Urinary bladder (tissue), 4 donors: ENCODE data around the gene TCF20. TPM values are rescaled to one million over a fixed set of nuclear protein-coding genes. Genes with fewer than 3 reads are reported as not detected.

Experiments used
- DNase-seq: peaks from one replicate; pipeline ENCODE4 v3.0.0-alpha.2; 2015; ENCODE audit errors: extremely low spot score
- H3K27ac ChIP-seq: one replicate; pipeline ENCODE4 v1.5.1; 2013; ENCODE audit warnings: low read depth, mild to moderate bottlenecking, moderate library complexity
- H3K36me3 ChIP-seq: one replicate; pipeline ENCODE4 v1.6.1; 2013; ENCODE audit warnings: mild to moderate bottlenecking, moderate library complexity; ENCODE audit not compliant: insufficient read depth
- H3K4me1 ChIP-seq: one replicate; pipeline ENCODE4 v1.6.1; 2013; ENCODE audit warnings: mild to moderate bottlenecking, moderate library complexity; ENCODE audit not compliant: insufficient read depth
- H3K4me3 ChIP-seq: one replicate; pipeline ENCODE4 v1.5.1; 2013; ENCODE audit warnings: low read depth, low read length
- WGBS: extraction: QIAGEN DNeasy Blood & Tissue Kit; methylation state at CpG from one replicate; pipeline ENCODE4 v1.1.7; 2013; 5-methylcytosine and 5-hydroxymethylcytosine counted together
- polyA plus RNA-seq: library from polyadenylated mRNA; stranded (reverse); fragments of 200-250 nt; gene quantifications from one replicate; pipeline ENCODE4 v1.2.3, GENCODE V29; 2013
- total RNA-seq: library from RNA; depleted of rRNA; stranded (reverse); fragments of >200 nt; gene quantifications from one replicate; pipeline ENCODE4 v1.2.3, GENCODE V29; 2014
- donor health status: healthy with polysubstance abuse.
- donor health status: healthy.

The TCF20 gene
- total and polyA plus RNA-seq, 2 donors = 14.0 to 19.5 TPM

DNA sequence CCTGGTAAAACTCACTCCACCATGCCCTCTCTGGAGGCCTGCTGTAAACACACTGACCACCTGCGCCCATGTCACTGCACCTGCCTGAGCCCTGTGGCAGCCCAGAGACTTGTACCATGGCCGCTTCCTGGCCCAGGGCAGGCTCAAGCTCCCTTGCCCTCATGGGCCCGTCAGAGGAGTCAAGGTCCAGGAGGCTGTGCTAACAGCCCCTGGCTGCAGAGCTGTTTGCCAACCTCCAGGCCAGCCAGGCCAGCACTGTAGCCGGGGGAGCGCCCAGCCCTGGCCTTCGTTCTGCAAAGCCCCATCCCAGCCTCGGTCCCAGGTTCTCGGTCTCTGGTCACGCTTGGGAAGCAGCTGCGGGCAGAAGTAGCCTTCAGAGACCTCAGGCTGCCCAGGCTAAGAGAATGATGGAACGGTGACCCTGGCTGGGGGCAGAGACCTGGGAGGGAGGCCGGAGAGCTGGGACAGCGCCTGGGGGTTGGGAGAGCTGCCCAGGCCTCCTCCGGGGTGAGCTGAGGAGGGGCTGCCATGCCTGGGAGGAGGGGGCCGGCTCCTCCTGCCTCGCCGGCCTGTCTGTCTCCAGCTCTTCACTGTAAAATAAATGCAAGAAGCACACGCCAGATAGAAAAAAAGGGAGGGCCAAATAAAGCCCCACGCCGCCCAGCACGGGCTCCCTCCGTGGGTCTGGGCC, 11.9 kb upstream of the TCF20 start:
- no peak overlapping the region for H3K27ac ChIP-seq
- no peak overlapping the region for H3K4me3 ChIP-seq

DNA sequence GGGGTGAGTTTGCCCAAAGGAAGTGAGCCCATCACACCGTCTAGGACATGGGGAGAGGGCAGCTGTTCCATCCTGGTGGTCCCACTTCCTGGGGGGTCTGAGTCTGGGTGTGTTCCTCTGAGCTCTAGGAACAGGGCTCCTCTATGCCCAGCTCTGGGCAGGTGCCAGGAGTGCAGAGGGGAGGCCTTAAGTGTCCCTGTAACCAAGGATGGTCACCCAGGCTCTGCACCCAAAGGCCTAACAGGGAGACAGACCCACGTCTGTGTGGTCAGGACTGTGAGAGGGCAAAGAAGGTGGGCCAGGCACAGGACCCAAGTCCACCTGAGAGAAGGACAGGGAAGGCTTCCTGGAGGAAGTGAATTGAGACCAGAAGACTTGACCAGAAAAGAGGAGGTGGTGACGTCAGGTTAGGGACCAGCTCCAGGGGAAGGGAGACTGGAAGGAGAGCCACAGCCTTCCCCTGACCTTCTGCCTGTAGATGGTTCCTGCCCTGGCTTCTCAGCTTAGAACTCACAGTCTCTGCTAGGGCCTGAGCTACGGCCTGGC, 11.3 kb upstream of the TCF20 start:
- no peaks in the 10 kb centered on the region for H3K36me3 ChIP-seq
- no peak for DNase-seq
- no peak overlapping the region for H3K4me3 ChIP-seq
- WGBS = 89% methylated on average over 4 of the region's 4 CpGs
- H3K4me1 ChIP-seq = no peaks in the 10 kb centered on the region
- no peak overlapping the region for H3K27ac ChIP-seq

More for the DNA sequence above, 11.9 kb upstream of the TCF20 start:
- Histone ChIP-seq H3K36me3 (no peaks in the 10 kb centered on the region), H3K4me1 (no peaks in the 10 kb centered on the region)
- no peak for DNase-seq
- 75% methylated on average over 22 of the region's 22 CpGs for WGBS

GRCh38 chr22:42281284-42281683, 10.8 kb upstream of the TCF20 start:
- DNase-seq = no peak
- 94% methylated on average over 10 of the region's 10 CpGs for WGBS
- Histone ChIP-seq H3K4me3 (no peak overlapping the region), H3K27ac (no peak overlapping the region), H3K36me3 (no peaks in the 10 kb centered on the region), H3K4me1 (no peaks in the 10 kb centered on the region)

- Histone ChIP-seq H3K4me1 (no peaks in the 10 kb centered on the region), H3K27ac (no peak overlapping the region), H3K36me3 (no peaks in the 10 kb centered on the region), H3K4me3 (no peak overlapping the region)
- DNase-seq = no peak
- 78% methylated on average over 5 of the region's 5 CpGs for WGBS
These were observed 10.4 kb upstream of the TCF20 start for GRCh38 chr22:42280836-42281235.

GRCh38 chr22:42280140-42280539, 9.7 kb upstream of the TCF20 start:
- Histone ChIP-seq H3K4me1 (no peaks in the 10 kb centered on the region), H3K36me3 (no peaks in the 10 kb centered on the region), H3K4me3 (no peak overlapping the region), H3K27ac (no peak overlapping the region)
- DNase-seq = no peak
- WGBS = 93% methylated on average over 9 of the region's 9 CpGs

- Histone ChIP-seq H3K4me3 (no peak overlapping the region), H3K27ac (no peak overlapping the region), H3K4me1 (no peaks in the 10 kb centered on the region), H3K36me3 (no peaks in the 10 kb centered on the region)
- 86% methylated on average over 13 of the region's 13 CpGs for WGBS
- DNase-seq = no peak
These were observed 9.1 kb upstream of the TCF20 start for GRCh38 chr22:42279425-42280020.

DNA sequence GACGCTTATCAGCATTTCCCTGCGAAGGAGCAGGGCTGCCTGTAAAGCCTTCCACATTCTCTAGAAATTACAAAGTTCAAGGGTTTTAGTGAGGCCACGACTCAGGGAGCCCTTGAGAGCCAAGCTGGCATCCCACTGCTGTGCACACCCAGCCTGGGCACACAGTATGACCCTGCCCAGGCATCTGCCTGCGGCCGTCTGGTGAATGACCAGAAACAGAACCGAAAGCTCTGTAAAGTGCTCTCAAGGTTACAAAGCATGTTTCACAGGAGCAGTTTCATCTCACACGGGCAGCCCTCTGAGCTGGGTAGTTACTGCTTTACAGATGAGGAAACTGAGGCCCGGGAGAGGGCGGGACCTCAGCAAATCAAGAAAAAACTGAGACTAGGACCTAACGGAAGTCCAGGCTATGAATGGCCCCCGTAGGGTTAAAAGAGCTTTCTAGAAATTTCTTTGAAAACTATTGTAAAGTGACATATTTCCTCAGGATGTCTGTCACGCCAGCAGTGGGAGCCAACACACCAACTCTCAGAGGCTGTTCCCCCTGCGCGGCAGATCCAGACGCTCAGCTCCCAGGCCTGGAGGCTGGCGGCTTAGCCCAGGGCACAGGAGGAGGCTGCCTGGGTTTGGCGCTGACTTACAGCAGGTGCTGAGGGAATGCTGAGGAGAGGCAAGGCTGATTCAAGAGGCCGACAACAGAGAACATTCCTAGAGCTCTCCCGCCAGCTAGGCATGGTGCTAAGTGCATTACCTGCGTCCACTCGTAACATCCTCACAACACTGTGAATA, 7.7 kb upstream of the TCF20 start:
- H3K4me3 ChIP-seq = no peak overlapping the region
- H3K4me1 ChIP-seq = no peaks in the 10 kb centered on the region
- DNase-seq = no peak
- no peaks in the 10 kb centered on the region for H3K36me3 ChIP-seq
- WGBS = 78% methylated on average over 21 of the region's 21 CpGs
- H3K27ac ChIP-seq = no peak overlapping the region

- Histone ChIP-seq H3K36me3 (no peaks in the 10 kb centered on the region), H3K27ac (no peak overlapping the region), H3K4me1 (no peaks in the 10 kb centered on the region), H3K4me3 (no peak overlapping the region)
- WGBS = 96% methylated on average over 4 of the region's 4 CpGs
- DNase-seq = no peak
These were observed 6.8 kb upstream of the TCF20 start for GRCh38 chr22:42277232-42277753.

DNA sequence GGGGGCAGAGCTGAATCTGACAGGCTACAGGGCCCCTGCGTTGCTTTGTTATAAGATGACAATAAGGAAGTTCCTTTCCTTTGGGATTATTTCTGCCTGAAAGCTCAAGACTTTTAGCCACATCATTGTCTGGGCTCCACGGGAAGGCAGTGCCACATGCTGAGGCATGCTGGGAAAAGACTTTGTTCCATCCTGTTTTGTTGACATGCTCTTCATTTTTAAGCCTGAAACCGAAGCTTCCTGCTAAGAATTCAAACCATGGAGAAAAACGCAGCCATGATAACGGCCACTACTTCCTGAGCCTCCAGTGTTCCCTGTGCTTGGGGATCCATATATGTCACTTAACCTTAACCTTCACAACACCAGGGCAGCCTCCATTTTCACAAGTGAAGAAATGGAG, 5.5 kb upstream of the TCF20 start:
- DNase-seq = no peak
- WGBS = 51% methylated on average over 5 of the region's 5 CpGs
- Histone ChIP-seq H3K4me3 (no peak overlapping the region), H3K27ac (no peak overlapping the region), H3K4me1 (no peaks in the 10 kb centered on the region), H3K36me3 (no peaks in the 10 kb centered on the region)

- Histone ChIP-seq H3K36me3 (no peaks in the 10 kb centered on the region), H3K4me1 (peaks cover 2% of the 10 kb centered on the region), H3K4me3 (no peak overlapping the region), H3K27ac (no peak overlapping the region)
- DNase-seq = no peak
- 94% methylated on average over 13 of the region's 13 CpGs for WGBS
These were observed 4.7 kb upstream of the TCF20 start for GRCh38 chr22:42275176-42275575.

DNA sequence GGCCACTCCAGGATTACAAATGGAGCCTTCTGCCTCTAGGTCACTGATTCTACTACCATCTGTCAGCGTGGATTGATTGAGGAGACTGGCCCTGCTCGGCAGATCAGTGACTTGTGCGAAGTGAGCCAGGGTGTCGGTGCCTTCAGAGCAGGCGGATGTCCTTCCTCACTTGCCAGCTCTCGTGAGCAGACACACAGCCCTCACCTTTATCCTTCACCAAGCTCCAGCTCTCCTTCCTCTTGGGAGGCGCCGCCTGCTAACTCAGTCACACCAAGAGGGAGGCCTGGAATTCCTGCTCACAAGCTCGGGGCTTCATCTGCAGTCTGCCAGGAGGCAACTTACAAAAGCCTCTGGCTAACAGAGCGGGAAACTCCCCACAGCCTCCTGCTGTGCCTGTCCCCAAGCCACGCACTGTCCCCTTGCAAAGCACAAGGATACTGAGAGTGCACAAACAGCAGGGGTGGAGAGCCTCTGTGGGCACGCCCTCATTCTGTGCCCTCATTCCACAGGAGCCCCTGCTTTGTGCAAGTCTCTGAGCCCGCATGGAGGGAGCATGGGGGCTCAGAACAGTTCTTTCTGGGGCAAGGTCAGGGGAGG, 3.5 kb upstream of the TCF20 start:
- Histone ChIP-seq H3K27ac (no peak overlapping the region), H3K4me1 (peaks cover 2% of the 10 kb centered on the region), H3K36me3 (no peaks in the 10 kb centered on the region), H3K4me3 (no peak overlapping the region)
- 83% methylated on average over 13 of the region's 13 CpGs for WGBS
- no peak for DNase-seq

DNA sequence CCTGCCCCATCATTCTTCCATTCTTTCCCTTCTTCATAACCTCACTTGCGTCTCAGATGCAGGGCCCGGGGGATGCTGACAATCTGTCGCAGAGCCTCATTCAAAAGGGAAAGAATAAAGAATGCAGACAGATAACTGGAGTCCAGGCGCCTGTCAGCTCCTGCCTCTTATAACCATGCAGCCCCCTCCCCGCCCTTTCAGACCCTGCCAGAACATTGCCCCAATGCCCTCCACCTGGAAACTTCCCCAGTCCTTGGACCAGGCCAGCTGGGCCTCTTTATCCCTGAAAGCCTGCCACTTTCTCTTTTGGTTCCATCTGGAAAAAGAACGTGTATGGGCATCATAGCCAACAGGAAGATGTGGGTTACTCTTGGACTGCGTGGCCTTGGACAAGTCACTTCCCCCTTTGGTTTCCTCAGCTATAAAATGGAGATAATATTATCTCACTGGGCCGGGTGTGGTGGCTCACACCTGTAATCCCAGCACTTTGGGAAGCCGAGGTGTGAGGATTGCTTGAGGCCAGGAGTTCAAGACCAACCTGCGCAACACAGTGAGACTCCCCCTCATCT, 2.1 kb upstream of the TCF20 start:
- no peak for DNase-seq
- Histone ChIP-seq H3K27ac (no peak overlapping the region), H3K36me3 (no peaks in the 10 kb centered on the region), H3K4me1 (peaks cover 2% of the 10 kb centered on the region), H3K4me3 (no peak overlapping the region)
- WGBS = 94% methylated on average over 10 of the region's 10 CpGs

- WGBS = 65% methylated on average over 2 of the region's 2 CpGs
- Histone ChIP-seq H3K27ac (no peak overlapping the region), H3K4me1 (peaks cover 2% of the 10 kb centered on the region), H3K4me3 (no peak overlapping the region), H3K36me3 (no peaks in the 10 kb centered on the region)
- no peak for DNase-seq
These were observed 1.5 kb upstream of the TCF20 start for GRCh38 chr22:42271906-42272305.
